Measurements from ENCODE around the gene SRL.

The SRL gene

DNA sequence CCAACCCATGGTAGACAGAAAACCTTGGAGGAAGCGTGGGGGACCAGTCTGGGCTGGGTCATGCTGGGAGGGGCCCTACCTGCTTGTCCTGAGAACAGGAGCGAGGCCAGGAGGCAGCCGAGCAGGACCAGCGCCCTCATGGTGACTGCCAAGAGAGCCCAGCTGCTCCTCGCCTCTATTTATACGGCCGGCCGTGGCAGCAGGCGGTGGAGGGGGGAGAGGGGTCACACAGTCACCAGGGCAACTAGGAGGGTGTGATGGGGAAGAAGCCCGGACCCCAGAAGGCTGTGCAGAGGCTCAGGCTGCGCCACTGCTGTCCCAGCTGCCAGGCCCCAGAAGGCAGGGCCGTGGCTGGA, at the start of gene SRL:
Gene SRL (minus strand): TSS at position 153 of the 356 bp plus-strand sequence. CDS start 13 bp downstream, at position 140.
- DNase-seq = no peak

DNA sequence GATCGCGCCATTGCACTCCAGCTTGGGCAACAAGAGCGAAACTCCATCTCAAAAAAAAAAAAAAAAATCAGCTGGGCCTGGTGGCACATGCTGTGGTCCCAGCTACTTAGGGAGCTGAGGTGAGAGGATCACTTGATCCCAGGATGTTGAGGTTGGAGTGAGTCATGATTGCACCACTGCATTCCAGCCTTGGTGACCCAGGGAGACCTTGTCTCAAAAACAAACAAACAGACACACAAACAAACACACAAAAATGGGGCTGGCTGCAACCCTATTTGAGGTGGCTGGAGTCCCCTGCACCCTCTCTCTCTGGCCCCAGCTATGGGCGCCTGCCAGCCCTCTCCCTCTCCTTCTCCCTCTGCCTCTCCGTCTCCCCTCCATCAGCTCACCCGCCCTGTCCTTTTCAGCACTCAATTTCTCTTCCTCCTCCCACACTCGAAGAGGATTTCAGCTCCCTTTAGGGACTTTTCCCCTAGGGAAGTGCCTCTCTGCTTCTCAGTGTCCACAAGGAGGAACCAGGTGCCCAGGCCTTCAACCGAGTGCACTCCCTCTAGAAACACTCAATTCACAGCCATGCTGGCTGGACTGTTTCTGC, 48.5 kb upstream of the SRL start:
- peak; percentile 66 for DNase-seq

DNA sequence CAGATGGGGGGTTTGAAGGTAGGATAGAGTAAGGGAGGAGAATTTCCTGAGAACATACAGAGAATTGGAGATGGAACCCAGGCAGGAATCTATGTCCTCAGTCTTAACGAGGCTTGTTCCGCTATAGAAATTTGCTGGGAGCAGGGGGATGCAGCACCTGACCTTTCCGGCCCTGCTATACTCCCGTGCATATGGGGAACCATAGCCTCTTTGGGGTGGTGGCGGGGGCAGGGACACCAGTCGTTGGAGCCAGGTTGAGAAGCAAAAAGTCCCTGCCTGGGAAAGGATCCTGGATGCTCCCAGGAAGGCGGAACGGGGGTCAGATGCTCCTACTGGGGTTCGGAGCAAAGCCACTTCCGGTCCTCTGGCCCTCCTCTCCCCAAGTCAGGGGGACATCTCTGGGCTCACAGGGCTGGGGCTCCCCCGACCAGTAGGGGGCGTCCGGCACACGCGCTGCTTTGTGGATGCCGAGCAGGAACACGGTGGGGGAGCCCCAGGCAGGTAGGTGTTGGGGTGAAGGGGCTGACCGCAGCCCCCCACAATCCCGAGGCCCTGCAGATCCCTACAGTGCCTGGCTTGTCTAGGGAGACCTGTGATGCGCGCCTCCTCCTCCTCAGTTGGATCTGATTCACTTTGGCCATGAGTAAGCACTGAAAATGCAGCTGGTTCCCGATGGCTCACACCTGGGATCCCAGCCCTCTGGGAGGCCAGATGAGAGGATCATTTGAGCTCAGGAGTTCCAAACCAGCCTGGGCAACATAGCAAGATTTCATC, 46.5 kb upstream of the SRL start:
- DNase-seq = peak; percentile 16

DNA sequence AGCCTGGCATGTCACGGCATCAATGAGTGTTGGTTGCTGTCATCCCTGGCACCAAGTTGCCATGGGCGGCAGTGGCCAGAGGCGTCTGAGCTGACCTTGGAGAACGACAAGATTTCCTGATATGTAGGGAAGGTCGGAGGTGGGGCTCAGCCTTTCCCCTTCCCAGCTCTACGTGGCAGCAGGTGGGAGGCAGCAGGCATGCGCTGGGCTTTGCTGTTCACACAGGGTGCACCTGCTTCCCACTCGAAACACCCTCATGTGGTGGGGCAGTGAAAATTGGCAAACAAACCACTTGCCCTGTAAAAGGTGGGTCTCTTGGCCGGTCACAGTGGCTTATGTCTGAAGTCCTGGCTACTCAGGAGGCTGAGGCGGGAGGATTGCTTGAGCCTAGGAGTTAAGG, 43.3 kb upstream of the SRL start:
- no peak for DNase-seq

DNA sequence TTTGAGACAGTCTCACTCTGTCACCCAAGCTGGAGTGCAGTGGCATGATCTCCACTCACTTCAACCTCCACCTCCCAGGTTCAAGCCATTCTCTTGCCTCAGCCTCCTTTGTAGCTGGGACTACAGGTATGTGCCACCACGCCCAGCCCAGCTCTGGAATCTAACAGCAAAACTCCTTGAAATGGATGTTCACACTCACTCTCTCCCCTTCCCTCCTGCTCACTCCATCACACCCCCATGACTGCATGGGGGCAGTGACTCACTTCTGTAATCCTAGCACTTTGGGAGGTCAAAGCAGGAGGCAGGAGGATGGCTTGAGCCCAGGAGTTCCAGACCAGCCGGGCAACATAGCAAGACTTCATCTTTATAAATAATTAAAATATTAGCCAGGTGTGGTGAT, 42.1 kb upstream of the SRL start:
- no peak for DNase-seq

DNA sequence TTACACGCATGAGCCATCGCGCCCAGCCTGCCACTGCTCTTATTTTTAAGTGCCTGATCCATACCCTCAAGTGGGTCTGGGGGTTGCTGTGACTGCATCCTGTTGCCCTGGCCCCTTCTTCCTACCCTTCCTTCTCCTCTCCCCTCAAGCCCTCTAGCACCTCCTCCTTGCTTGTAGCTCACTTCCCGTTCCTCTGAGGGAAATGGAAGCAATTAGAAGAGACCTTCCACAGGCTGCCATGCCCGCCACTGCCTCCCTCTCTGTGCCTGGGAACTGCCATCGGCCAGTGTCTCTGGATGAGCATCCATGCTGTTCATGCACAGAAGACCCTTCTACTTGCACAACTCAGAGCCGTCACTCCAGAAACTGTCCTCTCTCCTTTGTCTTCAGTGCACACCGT, 41.6 kb upstream of the SRL start:
- peak; percentile 56 for DNase-seq

DNA sequence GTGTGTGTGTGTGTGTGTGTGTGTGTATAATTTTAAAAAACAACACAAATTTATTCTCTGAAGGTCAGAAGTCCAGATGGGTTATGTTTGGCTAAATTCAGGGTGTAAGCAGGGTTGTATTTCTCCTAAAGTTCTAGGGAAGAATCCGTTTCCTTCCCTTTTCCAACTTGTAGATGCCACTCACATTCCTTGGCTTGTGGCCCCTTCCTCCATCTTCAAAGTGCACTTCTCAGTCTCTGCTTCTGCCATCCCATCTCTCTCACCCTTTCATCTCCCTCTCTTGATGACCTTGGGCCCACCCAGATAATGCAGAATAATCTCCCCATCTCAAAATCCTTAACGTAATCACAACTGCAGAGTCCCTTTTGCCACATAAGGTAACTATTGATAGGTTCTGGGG, 38.7 kb upstream of the SRL start:
- no peak for DNase-seq

DNA sequence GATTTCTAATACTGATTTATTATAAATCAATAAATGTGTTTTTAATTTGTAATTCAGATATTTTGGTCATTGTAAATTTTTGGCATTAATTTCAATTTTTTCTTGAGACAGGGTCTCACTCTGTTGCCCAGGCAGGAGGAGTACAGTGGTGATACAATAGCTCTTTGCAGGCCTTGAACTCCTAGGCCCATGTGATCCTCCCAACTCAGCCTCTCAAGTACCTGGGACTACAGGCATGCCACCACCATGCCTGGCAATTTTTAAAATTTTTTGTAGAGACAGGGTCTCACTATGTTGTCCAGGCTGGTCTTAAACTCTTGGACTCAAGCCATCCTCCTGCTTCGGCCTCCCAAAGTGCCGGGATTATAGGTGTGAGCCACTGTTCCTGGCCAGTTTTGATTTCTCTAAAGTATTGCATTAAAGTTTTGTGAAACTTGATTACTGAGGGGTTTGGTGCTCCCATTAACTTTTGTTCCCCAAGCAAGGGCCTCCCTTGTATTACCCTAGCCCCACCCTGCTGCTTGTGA, 36.2 kb upstream of the SRL start:
- no peak for DNase-seq

DNA sequence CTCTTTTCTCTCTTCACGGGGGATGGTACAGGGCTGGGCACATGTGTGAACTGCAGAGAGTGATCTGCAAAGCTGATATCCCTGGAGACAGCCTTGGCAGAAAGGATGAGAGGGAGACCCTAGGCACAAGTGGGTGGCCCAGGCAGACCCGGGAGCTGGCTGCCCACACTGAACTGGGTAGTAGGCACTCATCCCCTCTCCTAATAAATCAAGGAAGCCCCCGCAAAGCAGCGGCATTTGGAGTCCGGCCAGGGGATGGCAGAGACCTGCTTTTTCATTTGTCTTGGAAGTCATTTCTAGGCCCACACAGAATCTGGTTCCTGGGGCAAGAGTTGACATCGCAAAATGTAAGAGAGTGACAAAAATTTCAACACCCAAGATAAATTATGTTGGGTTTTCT, 34.0 kb upstream of the SRL start:
- no peak for DNase-seq

DNA sequence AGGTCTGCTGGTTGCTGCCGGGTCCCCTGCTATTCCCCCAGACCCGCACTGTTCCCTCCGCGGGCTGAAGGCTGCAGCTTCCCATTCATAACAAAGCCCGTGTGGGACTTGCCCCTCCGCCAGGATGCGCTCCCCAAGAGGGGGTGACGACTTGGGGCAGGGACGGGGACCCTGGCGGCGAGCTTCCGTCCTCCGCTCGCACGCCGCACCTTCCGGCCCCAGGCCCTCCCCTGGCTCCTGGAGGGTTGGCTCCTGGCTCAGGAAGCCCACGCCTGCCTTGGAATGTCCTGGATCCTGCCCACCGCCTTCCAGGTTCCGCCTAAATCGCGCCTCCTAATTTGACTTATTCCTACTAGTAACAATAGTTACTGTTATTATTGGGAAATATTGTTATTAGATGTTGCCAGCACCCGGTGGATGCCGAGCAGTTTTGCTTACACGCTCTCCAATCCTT, 32.0 kb upstream of the SRL start:
- DNase-seq = no peak

DNA sequence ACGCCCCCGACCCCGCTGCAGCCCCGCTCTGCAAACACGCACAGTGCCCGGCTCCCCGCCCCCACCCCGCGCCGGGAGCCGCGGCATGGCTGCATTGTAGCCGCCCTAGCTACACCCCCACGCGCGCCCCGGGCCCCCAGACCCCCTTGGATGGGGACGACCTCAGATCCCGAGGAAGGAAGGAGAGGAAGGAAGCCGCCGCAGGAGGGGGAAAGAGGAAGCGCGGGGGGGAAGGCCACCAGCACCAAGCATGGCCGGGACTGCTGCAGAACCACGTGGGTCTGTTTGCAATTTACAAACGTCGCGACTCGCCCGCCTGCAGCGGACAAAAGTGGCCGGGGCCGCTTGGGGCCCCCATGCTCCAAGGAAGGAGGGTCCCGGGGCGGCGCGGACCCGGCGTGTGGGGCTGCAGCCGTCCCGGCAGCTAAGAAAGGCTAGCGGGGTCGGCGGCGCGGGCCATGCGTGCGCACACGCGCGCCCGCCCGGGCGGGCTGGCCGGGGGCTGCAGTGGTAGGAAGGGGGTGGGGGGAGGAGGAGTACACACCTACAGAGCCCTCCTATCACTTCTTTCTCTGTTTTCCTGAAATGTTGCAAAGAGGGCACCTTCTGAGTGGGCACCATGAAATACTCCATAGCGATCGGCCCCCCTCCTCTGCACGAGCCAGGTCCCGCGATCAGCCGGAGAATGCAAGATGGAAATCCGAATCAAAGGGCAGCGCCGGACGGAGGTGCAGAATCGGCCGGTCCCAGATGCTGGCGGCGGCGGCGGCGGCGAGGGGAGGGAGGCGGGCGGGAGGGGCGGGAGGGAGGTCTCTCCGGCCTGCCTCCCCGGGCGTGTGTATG, 30.5 kb upstream of the SRL start:
- peak; percentile 51 for DNase-seq

DNA sequence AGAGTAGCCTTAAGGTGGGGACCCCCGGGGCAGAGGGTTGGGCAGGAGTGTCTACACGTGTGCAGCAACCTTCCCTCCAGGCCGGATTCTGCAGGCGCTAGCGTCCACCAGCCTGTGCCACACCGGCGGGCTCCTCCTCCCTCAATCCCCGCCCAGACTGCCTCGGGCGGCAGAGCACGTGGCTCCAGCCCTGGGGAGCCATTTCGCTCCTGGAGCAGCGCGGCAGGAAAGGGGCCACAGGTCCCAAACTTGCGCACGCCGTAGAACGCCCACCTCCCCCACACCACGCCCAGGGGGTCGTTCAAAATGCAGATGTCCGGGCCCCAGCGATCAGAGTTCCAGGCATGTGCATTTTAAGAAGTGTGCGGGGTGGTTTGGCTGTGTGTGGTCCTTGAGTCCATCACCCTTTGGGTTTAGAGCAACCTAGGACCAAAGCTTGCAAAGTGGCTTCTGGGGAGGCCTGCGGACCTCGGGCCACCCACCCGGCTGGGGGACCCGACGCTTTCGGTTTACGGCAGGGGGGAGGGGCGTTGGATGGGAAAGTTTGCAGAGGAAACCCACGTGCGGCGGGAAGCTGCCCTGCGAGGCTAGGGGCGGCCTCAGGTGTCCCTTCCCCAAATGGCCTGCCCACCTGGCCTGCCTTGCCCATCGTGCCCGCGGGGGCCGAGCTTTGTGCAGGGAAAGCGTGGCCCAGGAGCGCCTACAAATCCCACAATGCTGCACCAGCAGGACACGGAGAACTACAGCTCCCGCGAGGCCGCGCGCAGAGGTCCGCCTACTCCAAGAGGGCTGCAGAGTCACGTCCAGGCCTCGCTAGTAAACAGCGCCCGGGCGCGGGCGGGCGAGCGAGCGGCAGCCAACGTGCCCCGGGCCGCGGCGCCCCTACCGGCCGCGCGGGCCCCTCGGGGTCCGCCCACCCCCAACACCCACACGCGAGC, 29.6 kb upstream of the SRL start:
- peak; percentile 89 for DNase-seq

DNA sequence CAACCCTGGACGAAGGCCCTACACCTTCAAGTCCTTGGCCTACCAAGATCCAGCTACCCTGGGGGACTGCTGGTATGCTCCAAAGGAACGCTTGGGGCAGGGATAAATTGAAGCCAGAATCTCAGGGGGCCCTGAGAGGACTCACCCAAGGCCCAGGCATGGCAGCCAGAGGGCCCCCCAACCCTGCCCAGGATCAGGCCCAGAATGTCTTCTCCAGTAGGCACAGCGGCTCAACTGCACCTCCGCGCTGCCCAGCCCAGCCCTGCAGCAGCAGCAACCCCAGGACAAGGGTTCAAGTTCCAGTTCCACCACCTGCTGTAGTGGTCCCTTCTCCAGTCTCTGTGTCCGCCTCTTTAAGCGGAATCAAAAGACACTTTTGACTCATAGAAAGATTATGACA, 28.7 kb upstream of the SRL start:
- DNase-seq = no peak

DNA sequence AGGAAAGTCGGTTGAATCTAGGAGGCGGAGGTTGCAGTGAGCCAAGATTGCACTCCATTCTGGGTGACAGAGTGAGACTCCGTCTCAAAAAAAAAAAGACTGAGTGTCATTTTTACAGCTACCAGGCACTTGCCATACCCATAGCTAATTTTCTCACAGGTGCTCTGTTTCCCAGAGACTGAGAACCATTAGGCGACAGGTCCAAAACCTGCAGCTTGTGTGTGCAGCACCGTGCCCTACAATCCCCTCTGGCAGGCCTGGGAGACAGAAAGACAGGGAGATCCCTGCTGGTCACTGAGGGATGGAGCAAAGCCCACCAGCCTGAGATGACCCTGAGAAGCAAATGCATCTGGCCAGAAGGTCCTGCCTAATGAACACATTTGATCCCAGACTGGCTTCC, 28.2 kb upstream of the SRL start:
- no peak for DNase-seq

DNA sequence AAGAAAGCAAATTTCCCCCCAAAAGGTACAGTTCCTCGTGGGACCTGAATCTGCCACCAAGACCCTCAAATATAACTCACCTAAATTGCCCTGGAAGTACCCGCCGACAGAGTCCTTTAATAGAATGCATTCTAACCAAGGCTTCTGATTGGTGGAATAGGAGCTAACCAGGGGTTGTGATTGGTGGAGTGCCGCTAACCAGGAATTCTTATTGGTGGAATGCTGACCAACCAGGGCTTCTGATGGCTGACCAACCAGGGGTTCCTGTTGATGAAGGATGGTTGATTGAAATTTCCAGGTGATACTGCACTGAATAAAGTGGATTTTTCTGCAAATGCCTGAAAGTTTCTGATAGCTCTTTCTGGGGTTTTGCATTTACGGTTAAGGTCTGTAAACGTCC, 24.5 kb upstream of the SRL start:
- DNase-seq = no peak

DNA sequence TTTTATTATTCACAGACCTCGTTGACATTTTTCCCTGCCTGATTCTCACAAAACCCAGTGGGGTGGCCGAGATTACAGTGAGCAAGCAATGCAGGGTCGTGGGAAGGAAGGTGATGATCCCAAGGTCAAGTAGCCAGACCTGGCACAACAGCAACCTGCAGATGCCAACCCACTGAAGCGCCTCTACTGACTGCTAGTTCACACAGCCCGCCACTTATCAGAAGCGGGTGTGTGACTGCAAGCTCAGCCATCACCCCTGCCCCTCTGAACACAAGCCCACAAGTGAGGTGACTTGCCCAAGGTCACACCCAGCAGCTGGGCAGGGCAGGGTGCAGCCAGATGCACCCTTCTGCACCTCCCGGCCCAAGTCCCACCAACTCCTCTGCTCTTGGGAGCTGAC, 23.8 kb upstream of the SRL start:
- no peak for DNase-seq

DNA sequence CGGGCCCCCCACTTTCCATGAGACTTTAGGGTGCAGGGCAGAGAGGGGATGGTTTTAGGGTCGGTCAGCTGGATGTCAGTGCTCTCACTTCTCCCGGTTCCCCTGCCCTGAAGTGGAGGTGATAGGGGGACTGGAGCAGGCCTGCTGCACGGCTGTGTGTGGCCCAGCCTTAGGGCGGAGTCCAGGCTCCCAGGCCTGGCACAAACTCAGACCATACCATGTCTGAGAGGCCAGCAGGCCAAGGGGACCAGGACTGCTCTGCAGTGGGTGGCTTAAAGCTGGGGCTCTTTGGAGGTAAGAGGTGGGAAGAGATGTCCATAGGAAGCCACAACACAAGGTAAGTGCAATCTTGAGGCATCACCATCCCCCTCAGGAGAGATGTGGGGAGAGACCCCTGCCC, 22.7 kb upstream of the SRL start:
- DNase-seq = no peak

DNA sequence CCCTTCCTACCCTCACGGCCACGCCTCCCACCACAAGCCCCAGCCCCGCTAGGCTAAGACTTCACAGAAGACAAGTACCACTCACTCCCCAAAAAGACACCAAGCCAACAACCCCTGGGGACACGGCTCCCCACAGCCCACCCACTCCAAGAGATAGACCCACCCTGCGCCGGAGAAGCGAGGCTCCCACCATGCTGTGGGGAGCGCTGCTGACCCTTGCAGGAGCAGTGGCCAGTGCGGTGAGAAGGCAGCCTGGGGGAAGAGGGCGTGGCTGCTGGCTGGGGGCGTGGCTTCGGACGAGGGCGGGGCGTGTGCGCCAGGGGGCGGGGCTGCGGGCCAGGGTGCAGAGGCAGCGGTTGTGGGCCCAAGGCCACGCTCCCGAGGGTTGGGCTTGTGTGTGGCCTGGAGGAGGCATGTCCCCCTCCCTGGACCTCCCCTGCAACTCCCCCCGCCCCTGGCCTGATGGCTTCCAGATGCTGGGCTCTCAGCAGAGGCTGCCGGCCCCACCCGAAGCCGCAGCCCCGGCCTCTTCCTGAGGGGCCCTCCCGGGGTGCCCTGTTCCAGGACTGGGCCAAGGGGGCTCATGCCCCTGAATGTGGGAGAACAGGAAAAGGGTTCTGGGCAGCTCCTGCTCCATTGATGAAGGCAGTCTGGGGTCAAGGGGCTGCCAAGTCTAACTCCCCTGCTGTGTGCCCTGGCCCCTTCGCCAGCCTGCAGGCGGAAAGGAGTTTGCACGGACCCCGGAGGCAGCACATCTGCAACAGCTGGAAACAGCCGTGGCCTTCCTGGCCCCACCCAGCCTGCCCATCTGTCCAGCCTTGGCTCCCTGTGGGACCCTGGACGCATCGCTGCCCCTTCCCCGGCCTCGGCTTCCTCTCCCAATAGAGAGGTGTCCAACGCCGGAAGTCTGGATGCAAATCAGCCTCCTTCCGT, 21.9 kb upstream of the SRL start:
- DNase-seq = no peak

DNA sequence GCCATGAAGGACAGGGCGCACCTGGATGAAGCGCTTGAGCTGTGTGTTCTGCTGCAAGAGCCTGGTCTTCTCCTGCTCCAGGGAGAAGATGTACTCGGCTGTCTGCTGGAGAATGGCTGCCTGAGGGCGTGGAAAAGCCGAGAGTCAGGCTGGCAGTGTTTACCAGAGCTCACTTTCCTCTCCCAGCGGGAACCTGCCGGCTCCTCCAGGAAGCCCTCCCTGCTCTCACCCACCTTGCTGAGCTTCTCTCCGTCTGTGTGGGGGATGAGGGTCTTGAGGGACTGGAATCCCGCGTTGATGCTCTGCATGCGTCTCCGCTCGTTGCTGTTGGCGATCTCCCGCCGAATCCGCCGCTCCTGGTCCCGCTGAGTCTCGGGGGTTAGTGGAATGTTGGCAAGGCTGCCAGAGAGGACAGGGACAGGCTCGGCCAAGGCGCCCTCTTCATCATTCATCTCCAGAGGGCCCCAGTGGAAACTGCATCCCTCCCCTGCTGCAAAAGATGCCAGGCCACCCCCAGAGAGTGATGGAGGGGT, 20.5 kb upstream of the SRL start:
- DNase-seq = no peak

DNA sequence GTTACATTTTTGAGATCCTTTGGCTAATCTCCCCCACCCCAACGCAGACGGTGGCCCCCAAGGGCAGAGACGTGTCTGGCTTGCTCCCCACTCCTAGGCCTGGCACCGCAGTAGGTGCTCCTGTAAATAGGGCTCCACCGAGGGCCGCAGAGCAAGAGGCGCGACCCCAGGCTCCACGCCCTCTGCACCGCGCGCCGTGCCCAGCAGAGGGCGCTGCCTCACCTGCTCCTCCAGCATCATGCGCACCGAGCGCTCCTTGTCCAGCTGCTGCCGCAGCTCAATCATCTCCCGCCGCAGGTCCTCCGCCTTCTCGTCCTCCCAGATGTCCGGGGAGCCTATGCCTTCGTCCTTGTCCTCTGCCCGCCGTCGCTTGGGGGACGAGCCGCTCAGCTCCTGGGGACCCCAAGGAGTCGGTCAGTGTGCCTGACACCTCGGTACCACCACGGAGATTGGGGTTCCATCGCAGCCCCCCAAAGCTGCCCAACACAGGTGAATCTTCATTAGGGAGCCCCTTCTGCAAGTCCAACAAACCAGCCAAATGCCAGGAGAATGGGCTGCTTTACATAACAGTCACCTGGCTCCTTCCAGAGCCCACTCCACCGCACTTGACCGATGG, 19.8 kb upstream of the SRL start:
- DNase-seq = no peak

DNA sequence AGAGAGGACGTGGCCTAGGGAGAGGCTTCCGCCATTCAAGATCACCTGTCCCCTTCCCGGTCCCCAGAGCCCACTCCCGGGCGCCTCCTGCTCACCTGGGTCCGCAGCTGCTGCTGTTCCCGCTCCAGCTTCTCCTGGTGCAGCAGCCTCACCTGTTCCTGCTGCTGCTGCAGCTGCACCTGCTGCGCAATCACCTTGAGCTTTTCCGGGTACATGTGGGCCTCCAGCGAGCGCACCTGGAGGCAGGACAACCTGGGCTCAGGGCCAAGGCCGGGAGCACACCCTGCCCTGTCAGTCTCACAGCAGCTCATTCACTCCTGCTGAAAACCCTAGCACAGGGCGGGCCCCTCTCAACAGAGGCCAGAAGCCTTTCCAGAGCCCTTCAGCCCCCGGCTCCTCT, 18.5 kb upstream of the SRL start:
- DNase-seq = no peak

All from MV-4-11 (cell line).